ENCODE measurements around the gene RGS14.

The RGS14 gene

DNA sequence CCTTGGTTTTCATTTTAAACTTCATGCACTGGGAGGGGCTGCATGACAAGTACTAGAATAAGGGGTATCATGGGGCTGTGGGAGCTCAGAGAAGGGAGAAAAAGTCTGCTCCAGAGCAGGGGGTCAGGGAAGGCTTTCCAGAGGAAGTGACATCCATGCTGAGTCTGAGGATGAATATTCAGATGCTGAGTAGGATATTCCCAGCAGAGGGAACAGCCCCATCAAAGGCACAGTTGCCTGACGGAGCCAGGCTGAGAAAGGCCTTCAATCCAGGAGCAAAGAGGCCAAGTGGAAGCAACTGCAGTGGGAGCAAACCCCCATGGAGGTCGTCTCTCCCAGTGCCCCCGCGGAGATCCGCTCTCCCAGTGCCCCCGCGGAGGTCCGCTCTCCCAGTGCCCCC is 38.4 kb downstream of the RGS14 start:
- no peak overlapping the region for H3K27ac ChIP-seq
- TF ChIP-seq, protein P1, sequence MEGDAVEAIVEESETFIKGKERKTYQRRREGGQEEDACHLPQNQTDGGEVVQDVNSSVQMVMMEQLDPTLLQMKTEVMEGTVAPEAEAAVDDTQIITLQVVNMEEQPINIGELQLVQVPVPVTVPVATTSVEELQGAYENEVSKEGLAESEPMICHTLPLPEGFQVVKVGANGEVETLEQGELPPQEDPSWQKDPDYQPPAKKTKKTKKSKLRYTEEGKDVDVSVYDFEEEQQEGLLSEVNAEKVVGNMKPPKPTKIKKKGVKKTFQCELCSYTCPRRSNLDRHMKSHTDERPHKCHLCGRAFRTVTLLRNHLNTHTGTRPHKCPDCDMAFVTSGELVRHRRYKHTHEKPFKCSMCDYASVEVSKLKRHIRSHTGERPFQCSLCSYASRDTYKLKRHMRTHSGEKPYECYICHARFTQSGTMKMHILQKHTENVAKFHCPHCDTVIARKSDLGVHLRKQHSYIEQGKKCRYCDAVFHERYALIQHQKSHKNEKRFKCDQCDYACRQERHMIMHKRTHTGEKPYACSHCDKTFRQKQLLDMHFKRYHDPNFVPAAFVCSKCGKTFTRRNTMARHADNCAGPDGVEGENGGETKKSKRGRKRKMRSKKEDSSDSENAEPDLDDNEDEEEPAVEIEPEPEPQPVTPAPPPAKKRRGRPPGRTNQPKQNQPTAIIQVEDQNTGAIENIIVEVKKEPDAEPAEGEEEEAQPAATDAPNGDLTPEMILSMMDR (IDR thresholded peaks at IDR 0.05; ENCODE audit: low read depth, low read length): no peak
- H3K27me3 ChIP-seq (ENCODE audit: insufficient read depth, low read depth, severe bottlenecking): no peaks in the 10 kb centered on the region
- no peak for DNase-seq
- no peaks in the 10 kb centered on the region for H3K9me3 ChIP-seq (ENCODE audit: severe bottlenecking)
- H3K36me3 ChIP-seq: no peaks in the 10 kb centered on the region
- no peak overlapping the region for H3K4me3 ChIP-seq (ENCODE audit: low read depth, low read length)

DNA sequence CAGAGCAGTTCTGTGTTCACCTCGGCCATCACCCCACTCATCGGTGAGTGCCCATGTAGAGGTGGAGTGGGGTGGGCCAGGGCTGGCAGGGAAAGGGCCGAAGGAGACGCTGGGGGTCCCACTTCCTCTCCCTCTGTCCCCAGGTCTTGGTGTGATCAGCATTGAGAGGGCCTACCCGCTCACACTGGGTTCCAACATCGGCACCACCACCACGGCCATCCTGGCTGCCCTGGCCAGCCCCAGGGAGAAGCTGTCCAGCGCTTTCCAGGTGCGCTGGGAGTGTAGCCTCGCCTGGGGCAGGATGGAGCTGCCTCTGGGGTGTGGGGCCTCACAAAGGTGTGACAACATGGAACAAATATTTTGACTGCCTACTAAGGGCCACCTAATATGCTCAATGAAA is 39.1 kb downstream of the RGS14 start:
- Histone ChIP-seq H3K27me3 (ENCODE audit: insufficient read depth, low read depth, severe bottlenecking) (no peaks in the 10 kb centered on the region), H3K9me3 (ENCODE audit: severe bottlenecking) (no peaks in the 10 kb centered on the region), H3K4me3 (ENCODE audit: low read depth, low read length) (no peak overlapping the region), H3K36me3 (no peaks in the 10 kb centered on the region), H3K27ac (no peak overlapping the region)
- no peak for DNase-seq
- TF ChIP-seq, protein P1 (IDR thresholded peaks at IDR 0.05; ENCODE audit: low read depth, low read length): no peak

DNA sequence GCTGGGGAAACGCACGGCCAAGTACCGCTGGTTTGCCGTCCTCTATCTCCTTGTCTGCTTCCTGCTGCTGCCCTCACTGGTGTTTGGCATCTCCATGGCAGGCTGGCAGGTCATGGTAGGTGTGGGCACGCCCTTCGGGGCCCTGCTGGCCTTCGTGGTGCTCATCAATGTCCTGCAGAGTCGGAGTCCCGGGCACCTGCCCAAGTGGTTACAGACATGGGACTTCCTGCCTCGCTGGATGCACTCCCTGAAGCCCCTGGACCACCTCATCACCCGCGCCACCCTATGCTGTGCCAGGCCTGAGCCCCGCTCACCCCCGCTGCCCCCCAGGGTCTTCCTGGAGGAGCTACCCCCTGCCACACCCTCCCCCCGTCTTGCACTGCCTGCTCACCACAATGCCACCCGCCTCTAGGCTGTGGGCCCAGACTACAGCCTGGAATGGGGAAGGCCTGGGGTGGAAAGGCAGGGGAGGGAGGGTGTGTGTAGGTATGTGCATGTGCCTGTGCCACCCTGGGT is 40.2 kb downstream of the RGS14 start:
- TF ChIP-seq, protein P1 (IDR thresholded peaks at IDR 0.05; ENCODE audit: low read depth, low read length): no peak
- H3K36me3 ChIP-seq: no peaks in the 10 kb centered on the region
- no peaks in the 10 kb centered on the region for H3K27me3 ChIP-seq (ENCODE audit: insufficient read depth, low read depth, severe bottlenecking)
- H3K4me3 ChIP-seq (ENCODE audit: low read depth, low read length): no peak overlapping the region
- no peak for DNase-seq
- H3K9me3 ChIP-seq (ENCODE audit: severe bottlenecking): no peaks in the 10 kb centered on the region
- H3K27ac ChIP-seq: no peak overlapping the region

DNA sequence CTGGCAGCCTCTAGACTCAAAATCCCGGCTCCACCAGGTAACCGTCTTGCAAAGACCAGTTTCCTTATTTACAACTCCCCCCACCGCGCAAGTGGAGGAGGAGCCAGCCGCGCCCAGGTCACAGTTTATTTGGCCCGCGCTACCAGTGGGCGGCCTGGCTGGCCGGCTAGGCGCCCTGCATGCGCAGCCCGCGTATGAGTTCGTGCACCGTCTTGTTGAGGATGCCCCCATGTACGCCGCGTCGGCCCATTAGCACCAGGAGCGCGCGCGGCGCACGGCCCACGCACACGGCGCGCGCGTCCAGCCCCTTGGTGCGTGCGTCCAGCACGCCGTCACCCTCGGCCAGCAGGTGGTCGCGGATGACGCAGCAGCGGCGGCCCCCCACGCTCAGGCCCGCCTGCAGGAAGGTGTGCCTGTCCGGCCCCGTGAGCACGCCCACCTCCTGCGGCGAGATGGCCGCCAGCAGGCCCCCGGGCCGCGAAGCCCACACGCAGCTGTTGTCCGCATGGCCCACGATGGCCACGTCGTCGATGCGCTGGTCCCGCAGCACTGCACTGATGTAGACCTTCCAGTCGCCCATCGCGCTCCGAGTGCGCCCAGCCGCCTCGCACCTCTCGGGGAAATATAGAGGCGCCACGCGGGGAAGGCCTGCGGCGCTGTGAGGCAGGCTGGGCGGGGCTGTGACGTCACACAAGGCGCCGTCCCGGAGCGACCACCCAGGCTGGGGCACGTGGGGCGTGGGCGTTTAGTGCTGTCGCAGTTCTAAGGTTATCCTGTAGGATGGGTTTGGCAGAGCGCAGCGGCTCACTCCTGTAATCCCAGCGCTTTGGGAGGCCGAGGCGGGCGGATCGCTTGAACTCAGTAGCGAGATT is 42.5 kb downstream of the RGS14 start, which contains the start of gene PFN3:
Gene PFN3, minus strand, starts transcription at position 665 of the 872 bp plus-strand sequence. Its CDS starts 85 bp downstream, at position 580.
- H3K9me3 ChIP-seq (ENCODE audit: severe bottlenecking): no peaks in the 10 kb centered on the region
- DNase-seq: no peak
- H3K4me3 ChIP-seq (ENCODE audit: low read depth, low read length): no peak within 1 kb of the TSS
- H3K27me3 ChIP-seq (ENCODE audit: insufficient read depth, low read depth, severe bottlenecking): no peaks in the 10 kb centered on the region
- TF ChIP-seq, protein P1 (IDR thresholded peaks at IDR 0.05; ENCODE audit: low read depth, low read length): no peak
- no peak within 1 kb of the TSS for H3K27ac ChIP-seq
- H3K36me3 ChIP-seq: no peaks in the 10 kb centered on the region

DNA sequence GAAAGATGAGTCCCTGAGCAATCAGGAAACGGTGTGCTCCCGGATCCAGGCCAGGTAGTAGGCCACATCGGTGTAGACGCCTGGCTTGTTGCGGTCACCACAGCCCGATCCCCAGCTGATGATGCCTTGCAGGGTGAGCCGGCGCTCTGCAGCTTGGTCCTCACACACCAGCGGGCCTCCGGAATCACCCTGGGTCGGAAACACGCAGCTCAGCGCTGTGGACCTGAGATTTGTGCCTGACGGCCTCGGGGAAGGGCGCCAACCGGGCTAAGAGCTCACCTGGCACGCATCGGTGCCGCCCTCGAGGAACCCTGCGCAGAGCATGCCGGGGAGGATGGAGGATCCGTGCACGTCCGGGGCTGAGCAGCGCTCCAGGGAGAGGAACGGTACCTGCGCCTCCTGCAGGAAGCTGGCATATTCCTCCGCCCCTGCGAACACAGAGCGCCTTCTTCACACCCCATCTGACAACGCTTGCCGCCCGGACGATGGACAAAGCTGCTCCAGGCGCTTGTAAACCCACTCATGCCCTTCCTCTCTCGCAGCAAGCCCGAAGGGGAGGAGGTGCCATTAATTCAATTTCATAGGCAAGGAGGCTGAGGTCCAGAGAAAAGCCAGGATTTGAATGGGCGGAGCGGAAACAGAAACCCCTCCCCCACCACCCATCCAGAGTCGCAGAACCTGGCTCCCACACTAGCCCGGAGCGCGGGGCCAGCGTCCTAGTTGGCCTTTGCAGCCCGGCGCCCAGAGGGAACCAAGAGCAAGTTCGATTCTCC is 44.7 kb downstream of the RGS14 start:
- DNase-seq: peak; percentile 83
- Histone ChIP-seq H3K27ac (peak overlapping the region; percentile 68), H3K4me3 (ENCODE audit: low read depth, low read length) (peak overlapping the region; percentile 51), H3K36me3 (no peaks in the 10 kb centered on the region), H3K9me3 (ENCODE audit: severe bottlenecking) (no peaks in the 10 kb centered on the region), H3K27me3 (ENCODE audit: insufficient read depth, low read depth, severe bottlenecking) (no peaks in the 10 kb centered on the region)
- TF ChIP-seq, protein P1 (IDR thresholded peaks at IDR 0.05; ENCODE audit: low read depth, low read length): peak; percentile 71
